Measurements from ENCODE around the gene TMEM171. TPM values are rescaled to one million over a fixed set of nuclear protein-coding genes. Genes with fewer than 3 reads are reported as not detected.

Gene TMEM171
- total and polyA plus RNA-seq, 9 of the 15 experiments (the other 6 are each of a cell fraction or from before 2014, with no cell fraction given) = 0.08 TPM; not detected in 8

DNA sequence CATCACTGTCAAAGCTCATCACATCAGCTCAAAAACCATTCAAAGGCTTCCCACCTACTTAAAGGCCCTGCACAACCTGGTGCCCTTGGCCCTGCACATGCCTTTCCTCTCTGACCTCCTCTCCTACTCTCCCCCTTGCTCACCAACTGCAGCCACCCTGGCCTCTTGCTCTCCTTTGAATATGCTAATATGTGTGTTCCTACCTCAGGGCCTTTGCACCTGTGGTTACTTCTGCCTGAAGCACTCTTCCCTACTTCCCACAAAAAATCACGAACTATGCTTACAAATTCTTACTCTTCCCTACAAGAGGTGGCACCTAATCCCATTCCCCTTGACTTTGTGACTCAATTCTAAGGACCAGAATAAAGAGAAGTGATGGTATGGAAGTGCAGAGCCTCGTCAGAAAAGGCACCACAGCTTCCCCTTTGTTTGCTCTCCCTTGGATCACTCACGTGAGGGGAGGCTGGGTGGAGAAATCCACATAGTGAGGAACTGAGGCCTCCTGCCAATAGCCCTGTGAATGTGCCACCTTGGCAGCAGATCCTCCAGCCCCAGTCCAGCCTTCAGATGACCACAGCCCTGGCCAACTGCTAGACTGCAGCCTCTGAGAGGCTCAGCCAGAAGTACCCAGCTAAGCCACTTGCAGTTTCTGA lies 3.2 kb upstream of the TMEM171 start:
- ChIA-PET POLR2A (interaction anchor here (0.6 kb wide), 1 partner anchor 50 kb away, joined by 3 read pairs; no protein-coding TSS in a partner anchor), CTCF (ENCODE audit: low intra/inter-chr PET ratio) (no interaction called here)
- BruUV-seq (replicated peaks) = no TSS peak
- FAIRE-seq (no peak), DNase-seq (ENCODE audit: extremely low read depth in 1 of 4, low spot score in 3 of 4) (no peak), ATAC-seq (no peak)
- Histone ChIP-seq H3K9ac (ENCODE audit: insufficient read depth in 1 of 2, low read depth in 2 of 2, low read length in 2 of 2) (no peak overlapping the region), H3K9me3 (replicated peaks; ENCODE audit: control insufficient read depth, insufficient read depth, low read depth, low read length) (no peaks in the 10 kb centered on the region), H3K27me3 (ENCODE audit: control insufficient read depth in 2 of 2, insufficient read depth in 2 of 2, low read length in 2 of 2) (peaks cover 20 to 44% of the 10 kb centered on the region in 2 experiments; a peak in 3 of 5 replicates), H3K79me2 (ENCODE audit: control insufficient read depth, insufficient read depth, low read length) (no peaks in the 10 kb centered on the region), H3K4me1 (replicated peaks in 1 of 2; ENCODE audit: control insufficient read depth in 2 of 2, insufficient read depth in 2 of 2, low read length in 2 of 2) (peaks cover 0 to 13% of the 10 kb centered on the region in 2 experiments; a peak in 1 of 5 replicates), H3K4me3 (no peak overlapping the region), H2AFZ (ENCODE audit: low read depth, low read length) (no peak overlapping the region), H3K36me3 (ENCODE audit: control insufficient read depth, insufficient read depth, low read length) (no peaks in the 10 kb centered on the region), H4K20me1 (replicated peaks; ENCODE audit: control insufficient read depth, insufficient read depth, low read length) (no peaks in the 10 kb centered on the region), H3K4me2 (ENCODE audit: insufficient read depth, low read length) (no peak overlapping the region), H3K27ac (ENCODE audit: extremely low read depth, low read depth, low read length) (no peak overlapping the region), H3K9me1 (ENCODE audit: control insufficient read depth, insufficient read depth, low read length) (no peaks in the 10 kb centered on the region)
- TF ChIP-seq RBM25 (IDR thresholded peaks at IDR 0.05; ENCODE audit: low read depth, low read length, severe bottlenecking) = peak; percentile 29
- TF ChIP-seq, protein P1, sequence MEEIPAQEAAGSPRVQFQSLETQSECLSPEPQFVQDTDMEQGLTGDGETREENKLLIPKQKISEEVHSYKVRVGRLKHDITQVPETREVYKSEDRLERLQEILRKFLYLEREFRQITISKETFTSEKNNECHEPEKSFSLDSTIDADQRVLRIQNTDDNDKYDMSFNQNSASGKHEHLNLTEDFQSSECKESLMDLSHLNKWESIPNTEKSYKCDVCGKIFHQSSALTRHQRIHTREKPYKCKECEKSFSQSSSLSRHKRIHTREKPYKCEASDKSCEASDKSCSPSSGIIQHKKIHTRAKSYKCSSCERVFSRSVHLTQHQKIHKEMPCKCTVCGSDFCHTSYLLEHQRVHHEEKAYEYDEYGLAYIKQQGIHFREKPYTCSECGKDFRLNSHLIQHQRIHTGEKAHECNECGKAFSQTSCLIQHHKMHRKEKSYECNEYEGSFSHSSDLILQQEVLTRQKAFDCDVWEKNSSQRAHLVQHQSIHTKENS (CRISPR knock-in tag; IDR thresholded peaks at IDR 0.05) = no peak
- in situ Hi-C loops (cut with MboI) (no loop called here), intact Hi-C loops (cut with micrococcal nuclease) (no loop called here)
- WGBS (ENCODE audit: insufficient coverage, low coverage, missing lambda C conversion rate) = 2% methylated on average over 3 of the region's 3 CpGs

DNA sequence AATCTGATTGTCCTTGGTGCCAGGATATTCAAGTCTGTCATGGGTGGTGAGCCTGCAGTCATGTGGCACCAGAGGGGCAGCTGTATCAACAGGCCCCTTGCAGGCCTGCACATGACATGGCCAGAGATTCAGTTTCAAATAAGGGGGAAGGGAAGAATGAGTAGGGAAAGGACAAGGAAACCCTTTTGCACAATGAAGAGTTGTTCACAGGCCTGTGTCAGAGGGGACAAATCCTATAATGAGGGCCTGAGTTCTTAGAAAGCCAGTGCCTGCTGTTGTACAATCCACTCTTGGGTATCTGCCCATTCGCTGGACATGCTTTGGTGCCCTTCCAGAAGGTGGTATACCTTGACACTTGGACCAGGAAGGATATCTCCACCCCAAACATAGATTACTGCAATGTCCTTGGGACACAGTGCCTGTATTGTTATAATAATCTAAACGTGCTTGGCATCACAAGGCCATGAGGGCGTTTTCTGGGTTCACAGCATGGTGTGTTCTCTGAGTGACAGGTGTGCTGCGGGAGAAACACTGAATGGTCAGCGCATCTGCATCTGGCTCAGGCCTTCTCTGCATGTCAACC lies 1.9 kb upstream of the TMEM171 start:
- H3K4me3 ChIP-seq = no peak overlapping the region
- no peaks in the 10 kb centered on the region for H3K36me3 ChIP-seq (ENCODE audit: control insufficient read depth, insufficient read depth, low read length)
- intact Hi-C loops (cut with micrococcal nuclease) = no loop called here
- DNase-seq (ENCODE audit: extremely low read depth in 1 of 4, low spot score in 3 of 4) (no peak), ATAC-seq (no peak), FAIRE-seq (no peak)
- H3K9ac ChIP-seq (ENCODE audit: insufficient read depth in 1 of 2, low read depth in 2 of 2, low read length in 2 of 2) = no peak overlapping the region
- no peaks in the 10 kb centered on the region for H3K9me1 ChIP-seq (ENCODE audit: control insufficient read depth, insufficient read depth, low read length)
- peaks cover 0 to 16% of the 10 kb centered on the region in 2 experiments; a peak in 2 of 5 replicates for H3K4me1 ChIP-seq (replicated peaks in 1 of 2; ENCODE audit: control insufficient read depth in 2 of 2, insufficient read depth in 2 of 2, low read length in 2 of 2)
- no peaks in the 10 kb centered on the region for H3K9me3 ChIP-seq (replicated peaks; ENCODE audit: control insufficient read depth, insufficient read depth, low read depth, low read length)
- WGBS (ENCODE audit: insufficient coverage, low coverage, missing lambda C conversion rate) = 0% methylated on average over 5 of the region's 5 CpGs
- no peak overlapping the region for H3K4me2 ChIP-seq (ENCODE audit: insufficient read depth, low read length)
- ChIA-PET CTCF (ENCODE audit: low intra/inter-chr PET ratio) (no interaction called here), POLR2A (no interaction called here)
- no TSS peak for BruUV-seq (replicated peaks)
- H4K20me1 ChIP-seq (replicated peaks; ENCODE audit: control insufficient read depth, insufficient read depth, low read length) = no peaks in the 10 kb centered on the region
- peaks cover 22 to 50% of the 10 kb centered on the region in 2 experiments; a peak in 3 of 5 replicates for H3K27me3 ChIP-seq (ENCODE audit: control insufficient read depth in 2 of 2, insufficient read depth in 2 of 2, low read length in 2 of 2)
- H2AFZ ChIP-seq (ENCODE audit: low read depth, low read length) = no peak overlapping the region
- no peak overlapping the region for H3K27ac ChIP-seq (ENCODE audit: extremely low read depth, low read depth, low read length)
- in situ Hi-C loops (cut with MboI) = no loop called here
- H3K79me2 ChIP-seq (ENCODE audit: control insufficient read depth, insufficient read depth, low read length) = no peaks in the 10 kb centered on the region
- TF ChIP-seq CCNT2 (IDR thresholded peaks at IDR 0.05; ENCODE audit: borderline replicate concordance, extremely low read depth, insufficient read length, low read depth, low read length) (no peak), ZSCAN29 (IDR thresholded peaks at IDR 0.05) (no peak), CBX1 (IDR thresholded peaks at IDR 0.05; ENCODE audit: low read depth) (no peak), CREM (IDR thresholded peaks at IDR 0.05; ENCODE audit: low read depth) (no peak), ZNF75A (CRISPR knock-in tag; IDR thresholded peaks at IDR 0.05) (no peak), NFATC3 (IDR thresholded peaks at IDR 0.05) (no peak), NCOA6 (IDR thresholded peaks at IDR 0.05) (no peak), SRSF7 (optimal IDR thresholded peaks at IDR 0.05; ENCODE audit: low read depth, low read length) (no peak)
- TF ChIP-seq, protein P2, sequence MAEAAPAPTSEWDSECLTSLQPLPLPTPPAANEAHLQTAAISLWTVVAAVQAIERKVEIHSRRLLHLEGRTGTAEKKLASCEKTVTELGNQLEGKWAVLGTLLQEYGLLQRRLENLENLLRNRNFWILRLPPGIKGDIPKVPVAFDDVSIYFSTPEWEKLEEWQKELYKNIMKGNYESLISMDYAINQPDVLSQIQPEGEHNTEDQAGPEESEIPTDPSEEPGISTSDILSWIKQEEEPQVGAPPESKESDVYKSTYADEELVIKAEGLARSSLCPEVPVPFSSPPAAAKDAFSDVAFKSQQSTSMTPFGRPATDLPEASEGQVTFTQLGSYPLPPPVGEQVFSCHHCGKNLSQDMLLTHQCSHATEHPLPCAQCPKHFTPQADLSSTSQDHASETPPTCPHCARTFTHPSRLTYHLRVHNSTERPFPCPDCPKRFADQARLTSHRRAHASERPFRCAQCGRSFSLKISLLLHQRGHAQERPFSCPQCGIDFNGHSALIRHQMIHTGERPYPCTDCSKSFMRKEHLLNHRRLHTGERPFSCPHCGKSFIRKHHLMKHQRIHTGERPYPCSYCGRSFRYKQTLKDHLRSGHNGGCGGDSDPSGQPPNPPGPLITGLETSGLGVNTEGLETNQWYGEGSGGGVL (CRISPR knock-in tag; IDR thresholded peaks at IDR 0.05) = no peak
- TF ChIP-seq, protein P3, sequence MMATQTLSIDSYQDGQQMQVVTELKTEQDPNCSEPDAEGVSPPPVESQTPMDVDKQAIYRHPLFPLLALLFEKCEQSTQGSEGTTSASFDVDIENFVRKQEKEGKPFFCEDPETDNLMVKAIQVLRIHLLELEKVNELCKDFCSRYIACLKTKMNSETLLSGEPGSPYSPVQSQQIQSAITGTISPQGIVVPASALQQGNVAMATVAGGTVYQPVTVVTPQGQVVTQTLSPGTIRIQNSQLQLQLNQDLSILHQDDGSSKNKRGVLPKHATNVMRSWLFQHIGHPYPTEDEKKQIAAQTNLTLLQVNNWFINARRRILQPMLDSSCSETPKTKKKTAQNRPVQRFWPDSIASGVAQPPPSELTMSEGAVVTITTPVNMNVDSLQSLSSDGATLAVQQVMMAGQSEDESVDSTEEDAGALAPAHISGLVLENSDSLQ (IDR thresholded peaks at IDR 0.05) = no peak
